GM18907 (cell line): ENCODE measurements around the gene BPIFB6.

Experiments
- ATAC-seq: cut with Tn5 transposase; IDR thresholded peaks from one replicate; pipeline ENCODE4 v1.9.1; 2021; ENCODE audit warnings: mild to moderate bottlenecking, moderate library complexity; ENCODE audit not compliant: unreplicated experiment

BPIFB6 gene

GRCh38 chr20:33031531-33031930 is at the start of gene BPIFB6:
Gene BPIFB6, plus strand, starts transcription at chr20:33031648. Its CDS starts 0 bp downstream, at chr20:33031648.
- no peak for ATAC-seq

- no peak for ATAC-seq
Observed at GRCh38 chr20:32982617-32983458, 48.6 kb upstream of the BPIFB6 start.

- ATAC-seq: no peak
Observed at GRCh38 chr20:32983459-32984112, 47.9 kb upstream of the BPIFB6 start.

GRCh38 chr20:32984196-32984595 is 47.3 kb upstream of the BPIFB6 start:
- no peak for ATAC-seq

- no peak for ATAC-seq
Observed at GRCh38 chr20:32984631-32985354, 46.7 kb upstream of the BPIFB6 start.

GRCh38 chr20:32985596-32985995 is 45.9 kb upstream of the BPIFB6 start:
- no peak for ATAC-seq

GRCh38 chr20:32986331-32986966 is 45.0 kb upstream of the BPIFB6 start:
- no peak for ATAC-seq

- ATAC-seq: no peak
Observed at GRCh38 chr20:32987044-32987825, 44.2 kb upstream of the BPIFB6 start.

GRCh38 chr20:32988008-32988407 is 43.4 kb upstream of the BPIFB6 start:
- no peak for ATAC-seq

- no peak for ATAC-seq
Observed at GRCh38 chr20:32989507-32990283, 41.8 kb upstream of the BPIFB6 start.

GRCh38 chr20:32990426-32990825 is 41.0 kb upstream of the BPIFB6 start:
- ATAC-seq: no peak

GRCh38 chr20:32991383-32991782 is 40.1 kb upstream of the BPIFB6 start:
- no peak for ATAC-seq

- ATAC-seq: no peak
Observed at GRCh38 chr20:32991792-32992641, 39.4 kb upstream of the BPIFB6 start.

- ATAC-seq: no peak
Observed at GRCh38 chr20:32993496-32994050, 37.9 kb upstream of the BPIFB6 start.

- ATAC-seq: no peak
Observed at GRCh38 chr20:32995802-32996201, 35.6 kb upstream of the BPIFB6 start.

GRCh38 chr20:32997431-32997830 is 34.0 kb upstream of the BPIFB6 start:
- ATAC-seq: no peak

- no peak for ATAC-seq
Observed at GRCh38 chr20:32999603-33000250, 31.7 kb upstream of the BPIFB6 start.
